SK-N-SH (cell line): Measurements from ENCODE around the gene ARV1.

Experiments
- EP300 ChIP-seq, 2 experiments: IDR thresholded peaks; 2 replicates each; pipeline versions ENCODE4 v1.4.0 to v1.6.1; 2012; ENCODE audit warnings: borderline replicate concordance in 1 of 2, low read depth in 1 of 2, low read length in 1 of 2
- MXI1 ChIP-seq: IDR thresholded peaks from 2 replicates; pipeline ENCODE4 v1.6.1; 2012; ENCODE audit warnings: mild to moderate bottlenecking, low read depth, low read length, improper control_type of control experiment
- POLR2AphosphoS5 ChIP-seq: IDR thresholded peaks from 2 replicates; pipeline ENCODE4 v1.6.1; 2012; ENCODE audit warnings: low read depth, low read length
- SMC3 ChIP-seq: IDR thresholded peaks from 2 replicates; pipeline ENCODE4 v1.6.1; 2012; ENCODE audit warnings: low read depth, low read length, improper control_type of control experiment
- YY1 ChIP-seq: IDR thresholded peaks from 2 replicates; pipeline ENCODE4 v1.4.0; 2012; ENCODE audit warnings: low read depth, mild to moderate bottlenecking
- TF ChIP-seq, protein P1 (sequence below): fragments of 200-600 bp; sonication (generic); IDR thresholded peaks from 2 replicates; pipeline ENCODE4 v1.6.1; 2017; ENCODE audit warnings: antibody characterized with exemption, mild to moderate bottlenecking, moderate library complexity
- TF ChIP-seq, protein P2 (sequence below): IDR thresholded peaks from 2 replicates; pipeline ENCODE4 v1.6.1; 2012; ENCODE audit warnings: mild to moderate bottlenecking, low read depth, low read length, moderate library complexity
- TF ChIP-seq, protein P3 (sequence below): IDR thresholded peaks from 2 replicates; pipeline ENCODE4 v1.4.0; 2012; ENCODE audit warnings: low read depth, borderline replicate concordance

DNA sequence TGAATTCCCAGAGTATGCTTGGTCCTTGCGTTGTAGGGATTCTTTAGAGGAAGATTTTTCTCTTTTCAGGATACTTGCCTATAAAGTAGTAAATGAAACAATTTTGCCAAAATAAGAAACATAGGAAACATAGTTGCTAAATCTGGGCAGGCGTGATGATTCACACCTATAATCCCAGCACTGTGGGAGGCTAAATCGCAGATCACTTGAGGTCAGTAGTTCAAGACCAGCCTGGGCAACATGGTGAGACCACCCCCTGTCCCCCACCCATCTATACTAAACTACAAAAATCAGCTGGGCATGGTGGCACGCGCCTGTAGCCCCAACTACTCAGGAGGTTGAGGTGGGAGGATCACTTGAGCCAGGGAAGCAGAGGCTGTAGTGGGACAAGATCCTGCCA, 4.9 kb downstream of the ARV1 start:
- TF ChIP-seq, protein P1, sequence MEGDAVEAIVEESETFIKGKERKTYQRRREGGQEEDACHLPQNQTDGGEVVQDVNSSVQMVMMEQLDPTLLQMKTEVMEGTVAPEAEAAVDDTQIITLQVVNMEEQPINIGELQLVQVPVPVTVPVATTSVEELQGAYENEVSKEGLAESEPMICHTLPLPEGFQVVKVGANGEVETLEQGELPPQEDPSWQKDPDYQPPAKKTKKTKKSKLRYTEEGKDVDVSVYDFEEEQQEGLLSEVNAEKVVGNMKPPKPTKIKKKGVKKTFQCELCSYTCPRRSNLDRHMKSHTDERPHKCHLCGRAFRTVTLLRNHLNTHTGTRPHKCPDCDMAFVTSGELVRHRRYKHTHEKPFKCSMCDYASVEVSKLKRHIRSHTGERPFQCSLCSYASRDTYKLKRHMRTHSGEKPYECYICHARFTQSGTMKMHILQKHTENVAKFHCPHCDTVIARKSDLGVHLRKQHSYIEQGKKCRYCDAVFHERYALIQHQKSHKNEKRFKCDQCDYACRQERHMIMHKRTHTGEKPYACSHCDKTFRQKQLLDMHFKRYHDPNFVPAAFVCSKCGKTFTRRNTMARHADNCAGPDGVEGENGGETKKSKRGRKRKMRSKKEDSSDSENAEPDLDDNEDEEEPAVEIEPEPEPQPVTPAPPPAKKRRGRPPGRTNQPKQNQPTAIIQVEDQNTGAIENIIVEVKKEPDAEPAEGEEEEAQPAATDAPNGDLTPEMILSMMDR, result no peak
- TF ChIP-seq, protein P2, sequence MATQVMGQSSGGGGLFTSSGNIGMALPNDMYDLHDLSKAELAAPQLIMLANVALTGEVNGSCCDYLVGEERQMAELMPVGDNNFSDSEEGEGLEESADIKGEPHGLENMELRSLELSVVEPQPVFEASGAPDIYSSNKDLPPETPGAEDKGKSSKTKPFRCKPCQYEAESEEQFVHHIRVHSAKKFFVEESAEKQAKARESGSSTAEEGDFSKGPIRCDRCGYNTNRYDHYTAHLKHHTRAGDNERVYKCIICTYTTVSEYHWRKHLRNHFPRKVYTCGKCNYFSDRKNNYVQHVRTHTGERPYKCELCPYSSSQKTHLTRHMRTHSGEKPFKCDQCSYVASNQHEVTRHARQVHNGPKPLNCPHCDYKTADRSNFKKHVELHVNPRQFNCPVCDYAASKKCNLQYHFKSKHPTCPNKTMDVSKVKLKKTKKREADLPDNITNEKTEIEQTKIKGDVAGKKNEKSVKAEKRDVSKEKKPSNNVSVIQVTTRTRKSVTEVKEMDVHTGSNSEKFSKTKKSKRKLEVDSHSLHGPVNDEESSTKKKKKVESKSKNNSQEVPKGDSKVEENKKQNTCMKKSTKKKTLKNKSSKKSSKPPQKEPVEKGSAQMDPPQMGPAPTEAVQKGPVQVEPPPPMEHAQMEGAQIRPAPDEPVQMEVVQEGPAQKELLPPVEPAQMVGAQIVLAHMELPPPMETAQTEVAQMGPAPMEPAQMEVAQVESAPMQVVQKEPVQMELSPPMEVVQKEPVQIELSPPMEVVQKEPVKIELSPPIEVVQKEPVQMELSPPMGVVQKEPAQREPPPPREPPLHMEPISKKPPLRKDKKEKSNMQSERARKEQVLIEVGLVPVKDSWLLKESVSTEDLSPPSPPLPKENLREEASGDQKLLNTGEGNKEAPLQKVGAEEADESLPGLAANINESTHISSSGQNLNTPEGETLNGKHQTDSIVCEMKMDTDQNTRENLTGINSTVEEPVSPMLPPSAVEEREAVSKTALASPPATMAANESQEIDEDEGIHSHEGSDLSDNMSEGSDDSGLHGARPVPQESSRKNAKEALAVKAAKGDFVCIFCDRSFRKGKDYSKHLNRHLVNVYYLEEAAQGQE, result no peak
- no peak for TF ChIP-seq MXI1
- TF ChIP-seq SMC3, result no peak
- no peak for TF ChIP-seq POLR2AphosphoS5
- no peak for TF ChIP-seq EP300 (IDR thresholded peaks at IDR 0.05; ENCODE audit: borderline replicate concordance in 1 of 2, low read depth in 1 of 2, low read length in 1 of 2)
- TF ChIP-seq, protein P3, sequence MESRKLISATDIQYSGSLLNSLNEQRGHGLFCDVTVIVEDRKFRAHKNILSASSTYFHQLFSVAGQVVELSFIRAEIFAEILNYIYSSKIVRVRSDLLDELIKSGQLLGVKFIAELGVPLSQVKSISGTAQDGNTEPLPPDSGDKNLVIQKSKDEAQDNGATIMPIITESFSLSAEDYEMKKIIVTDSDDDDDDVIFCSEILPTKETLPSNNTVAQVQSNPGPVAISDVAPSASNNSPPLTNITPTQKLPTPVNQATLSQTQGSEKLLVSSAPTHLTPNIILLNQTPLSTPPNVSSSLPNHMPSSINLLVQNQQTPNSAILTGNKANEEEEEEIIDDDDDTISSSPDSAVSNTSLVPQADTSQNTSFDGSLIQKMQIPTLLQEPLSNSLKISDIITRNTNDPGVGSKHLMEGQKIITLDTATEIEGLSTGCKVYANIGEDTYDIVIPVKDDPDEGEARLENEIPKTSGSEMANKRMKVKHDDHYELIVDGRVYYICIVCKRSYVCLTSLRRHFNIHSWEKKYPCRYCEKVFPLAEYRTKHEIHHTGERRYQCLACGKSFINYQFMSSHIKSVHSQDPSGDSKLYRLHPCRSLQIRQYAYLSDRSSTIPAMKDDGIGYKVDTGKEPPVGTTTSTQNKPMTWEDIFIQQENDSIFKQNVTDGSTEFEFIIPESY, result no peak
- no peak for TF ChIP-seq YY1
